CD14-positive monocyte (primary cell): ENCODE measurements around the gene CTXN2. TPM values are rescaled to one million over a fixed set of nuclear protein-coding genes. Genes with fewer than 3 reads are reported as not detected.

Experiments
- DNase-seq, 3 donors: peaks; one replicate each; pipeline ENCODE4 v3.0.0-alpha.2; 2011 to 2022
- H2AFZ ChIP-seq: 2 replicates; pipeline ENCODE4 v1.6.0; 2012; ENCODE audit warnings: mild to moderate bottlenecking, low read depth, low read length, inconsistent platforms; ENCODE audit not compliant: insufficient read depth, poor library complexity, severe bottlenecking
- H3K27ac ChIP-seq, 2 donors: 1 replicate in 1 of 2; 2 replicates in 1 of 2; pipeline ENCODE4 v1.5.1; 2012 to 2013; ENCODE audit warnings: low read length in 2 of 2, control low read depth in 1 of 2, inconsistent platforms in 1 of 2, low read depth in 1 of 2, mild to moderate bottlenecking in 1 of 2
- H3K27me3 ChIP-seq, 2 donors: one replicate each; pipeline versions ENCODE4 v1.6.0 to v1.6.1; 2011 to 2013; ENCODE audit warnings: low read length in 2 of 2; ENCODE audit not compliant: control insufficient read depth in 2 of 2, insufficient read depth in 2 of 2
- H3K36me3 ChIP-seq, 2 donors: replicated peaks in 1 of 2; 1 replicate in 1 of 2; 2 replicates in 1 of 2; pipeline versions ENCODE4 v1.5.1 to v1.6.1; 2012 to 2013; ENCODE audit warnings: low read length in 2 of 2, control low read depth in 1 of 2, inconsistent platforms in 1 of 2, mild to moderate bottlenecking in 1 of 2; ENCODE audit not compliant: insufficient read depth in 2 of 2, control insufficient read depth in 1 of 2
- H3K4me1 ChIP-seq, 2 donors: 1 replicate in 1 of 2; 2 replicates in 1 of 2; pipeline versions ENCODE4 v1.5.1 to v1.6.1; 2012 to 2013; ENCODE audit warnings: low read length in 2 of 2, control low read depth in 1 of 2, inconsistent platforms in 1 of 2, mild to moderate bottlenecking in 1 of 2, moderate library complexity in 1 of 2; ENCODE audit not compliant: insufficient read depth in 2 of 2, control insufficient read depth in 1 of 2
- H3K4me2 ChIP-seq: replicated peaks from 2 replicates; pipeline ENCODE3; 2012; ENCODE audit warnings: low read length, moderate library complexity, mild to moderate bottlenecking; ENCODE audit not compliant: poor library complexity, severe bottlenecking; ENCODE audit errors: extremely low read depth
- H3K4me3 ChIP-seq, 3 experiments: fragments of 200-600 bp in 1 of 3; sonication (generic) in 1 of 3; replicated peaks in 1 of 3; 1 replicate in 2 of 3; 2 replicates in 1 of 3; pipeline ENCODE4 v1.5.1; 2011 to 2013; ENCODE audit warnings: low read length in 3 of 3, mild to moderate bottlenecking in 3 of 3, control low read depth in 2 of 3, low read depth in 2 of 3, inconsistent platforms in 1 of 3, moderate library complexity in 1 of 3
- H3K79me2 ChIP-seq: 2 replicates; pipeline ENCODE4 v1.6.0; 2012; ENCODE audit warnings: mild to moderate bottlenecking, control low read depth, inconsistent platforms, low read length, moderate library complexity; ENCODE audit not compliant: insufficient read depth
- H3K9ac ChIP-seq: 2 replicates; pipeline ENCODE4 v1.6.0; 2017; ENCODE audit warnings: low read length, mild to moderate bottlenecking; ENCODE audit not compliant: insufficient read depth, poor library complexity, severe bottlenecking
- H3K9me3 ChIP-seq, 2 donors: replicated peaks in 1 of 2; 1 replicate in 1 of 2; 2 replicates in 1 of 2; pipeline versions ENCODE4 v1.5.1 to v1.6.1; 2012 to 2013; ENCODE audit warnings: low read length in 2 of 2, control low read depth in 1 of 2; ENCODE audit not compliant: control insufficient read depth in 1 of 2, insufficient read depth in 1 of 2
- H4K20me1 ChIP-seq: 2 replicates; pipeline ENCODE4 v1.6.0; 2012; ENCODE audit warnings: mild to moderate bottlenecking, low read length, control low read depth, moderate library complexity; ENCODE audit not compliant: insufficient read depth
- H3K27ac Mint-ChIP-seq, 7 donors: one replicate each; pipeline ENCODE4 v1.8.0; 2020; ENCODE audit warnings: mild to moderate bottlenecking in 7 of 7, mixed read lengths in 7 of 7, moderate library complexity in 6 of 7, inconsistent platforms in 2 of 7
- H3K27me3 Mint-ChIP-seq, 3 donors: one replicate each; pipeline ENCODE4 v1.8.0; 2021 to 2022; ENCODE audit warnings: low read depth in 3 of 3, mild to moderate bottlenecking in 3 of 3, mixed read lengths in 3 of 3, moderate library complexity in 3 of 3, inconsistent platforms in 1 of 3
- H3K36me3 Mint-ChIP-seq, 2 donors: one replicate each; pipeline ENCODE4 v1.8.0; 2020; ENCODE audit warnings: mixed read lengths in 2 of 2, inconsistent platforms in 1 of 2, mild to moderate bottlenecking in 1 of 2
- H3K4me1 Mint-ChIP-seq: one replicate; pipeline ENCODE4 v1.8.0; 2020; ENCODE audit warnings: mild to moderate bottlenecking, mixed read lengths
- H3K4me3 Mint-ChIP-seq, 2 donors: one replicate each; pipeline ENCODE4 v1.8.0; 2020; ENCODE audit warnings: mild to moderate bottlenecking in 2 of 2, mixed read lengths in 2 of 2, moderate library complexity in 1 of 2
- H3K9me3 Mint-ChIP-seq, 7 donors: one replicate each; pipeline ENCODE4 v1.8.0; 2020 to 2022; ENCODE audit warnings: mixed read lengths in 7 of 7, mild to moderate bottlenecking in 6 of 7, moderate library complexity in 6 of 7, inconsistent platforms in 2 of 7
- CTCF ChIP-seq: fragments of 200-600 bp; IDR thresholded peaks from one replicate; pipeline ENCODE4 v1.8.0; 2022; ENCODE audit warnings: antibody characterized with exemption, mild to moderate bottlenecking
- WGBS: methylation state at CpG from one replicate; pipeline ENCODE4 v1.1.5; 2013; ENCODE audit warnings: missing lambda C conversion rate; ENCODE audit not compliant: insufficient coverage; 5-methylcytosine and 5-hydroxymethylcytosine counted together
- intact Hi-C, 2 donors: fragments of 100-400 bp; cut with micrococcal nuclease; formaldehyde crosslinking; loops; one replicate each; pipeline versions ENCODE4 v1.15.0 to v1.15.1; 2023
- polyA plus RNA-seq, 3 donors: library from polyadenylated mRNA; depleted of rRNA in 1 of 3; unstranded in 2 of 3; stranded (reverse) in 1 of 3; fragments of 300-500 nt in 2 of 3; fragments of >200 nt in 1 of 3; fragmentation: Illumina TruSeq in 2 of 3; gene quantifications; 1 replicate in 2 of 3; 2 replicates in 1 of 3; pipeline ENCODE4 v1.2.3, GENCODE V29; 2012 to 2021

Gene CTXN2
- polyA plus RNA-seq, 3 donors, result not detected

GRCh38 chr15:48225771-48226170 lies 34.3 kb downstream of the CTXN2 start:
- Mint-ChIP-seq H3K4me1 (no peaks in the 10 kb centered on the region), H3K27ac (no peak overlapping the region), H3K9me3 (peaks cover 0 to 4% (median 1%) of the 10 kb centered on the region in 7 donors), H3K27me3 (peaks cover 0 to 3% (median 1%) of the 10 kb centered on the region in 3 donors), H3K36me3 (no peaks in the 10 kb centered on the region), H3K4me3 (no peak overlapping the region)
- no peak overlapping the region for H3K9ac ChIP-seq
- intact Hi-C loops, result no loop called here
- no peaks in the 10 kb centered on the region for H3K4me1 ChIP-seq
- no peaks in the 10 kb centered on the region for H3K36me3 ChIP-seq
- H3K4me2 ChIP-seq, result no peak overlapping the region
- TF ChIP-seq CTCF, result no peak
- no peak overlapping the region for H3K4me3 ChIP-seq
- DNase-seq, result no peak
- no CpG with 5 or more reads among the region's 3 CpGs for WGBS
- no peaks in the 10 kb centered on the region for H3K9me3 ChIP-seq
- H3K27ac ChIP-seq, result no peak overlapping the region
- no peaks in the 10 kb centered on the region for H3K79me2 ChIP-seq
- no peaks in the 10 kb centered on the region for H4K20me1 ChIP-seq
- H3K27me3 ChIP-seq, result no peaks in the 10 kb centered on the region
- no peak overlapping the region for H2AFZ ChIP-seq

- no peak overlapping the region for H3K27ac ChIP-seq
- H3K27me3 Mint-ChIP-seq, result peaks cover 0 to 4% (median 3%) of the 10 kb centered on the region in 3 donors
- H3K27ac Mint-ChIP-seq, result no peak overlapping the region
- H3K4me1 ChIP-seq, result no peaks in the 10 kb centered on the region
- no peak overlapping the region for H3K4me3 Mint-ChIP-seq
- H3K9ac ChIP-seq, result no peak overlapping the region
- no peak for TF ChIP-seq CTCF
- H3K4me2 ChIP-seq, result no peak overlapping the region
- H3K27me3 ChIP-seq, result no peaks in the 10 kb centered on the region
- no peaks in the 10 kb centered on the region for H3K79me2 ChIP-seq
- H3K4me1 Mint-ChIP-seq, result no peaks in the 10 kb centered on the region
- H3K36me3 ChIP-seq, result no peaks in the 10 kb centered on the region
- no peaks in the 10 kb centered on the region for H3K9me3 ChIP-seq
- DNase-seq, result no peak
- intact Hi-C loops, result no loop called here
- no peak overlapping the region for H3K4me3 ChIP-seq
- H3K36me3 Mint-ChIP-seq, result no peaks in the 10 kb centered on the region
- H4K20me1 ChIP-seq, result no peaks in the 10 kb centered on the region
- H3K9me3 Mint-ChIP-seq, result peaks cover 0 to 4% (median 0%) of the 10 kb centered on the region in 7 donors
- H2AFZ ChIP-seq, result no peak overlapping the region
- WGBS, result 93% methylated on average over 3 of the region's 5 CpGs
Observed at GRCh38 chr15:48230498-48230897, 39.0 kb downstream of the CTXN2 start.
